DOHH2 (cell line): ENCODE measurements around the gene IL10RA.

Source experiments
- EZH2phosphoT487 ChIP-seq: fragments of 200-600 bp; sonication (generic); IDR thresholded peaks from 2 replicates; pipeline ENCODE4 v1.6.1; 2017; ENCODE audit warnings: borderline replicate concordance, mild to moderate bottlenecking, antibody characterized with exemption, low read length, moderate library complexity, mixed read lengths
- TF ChIP-seq, protein P1 (sequence below): fragments of 200-600 bp; sonication (generic); IDR thresholded peaks from one replicate; pipeline ENCODE4 v1.5.1; 2014; ENCODE audit warnings: antibody characterized with exemption, mild to moderate bottlenecking, low read depth, low read length; ENCODE audit not compliant: poor library complexity, severe bottlenecking

DNA sequence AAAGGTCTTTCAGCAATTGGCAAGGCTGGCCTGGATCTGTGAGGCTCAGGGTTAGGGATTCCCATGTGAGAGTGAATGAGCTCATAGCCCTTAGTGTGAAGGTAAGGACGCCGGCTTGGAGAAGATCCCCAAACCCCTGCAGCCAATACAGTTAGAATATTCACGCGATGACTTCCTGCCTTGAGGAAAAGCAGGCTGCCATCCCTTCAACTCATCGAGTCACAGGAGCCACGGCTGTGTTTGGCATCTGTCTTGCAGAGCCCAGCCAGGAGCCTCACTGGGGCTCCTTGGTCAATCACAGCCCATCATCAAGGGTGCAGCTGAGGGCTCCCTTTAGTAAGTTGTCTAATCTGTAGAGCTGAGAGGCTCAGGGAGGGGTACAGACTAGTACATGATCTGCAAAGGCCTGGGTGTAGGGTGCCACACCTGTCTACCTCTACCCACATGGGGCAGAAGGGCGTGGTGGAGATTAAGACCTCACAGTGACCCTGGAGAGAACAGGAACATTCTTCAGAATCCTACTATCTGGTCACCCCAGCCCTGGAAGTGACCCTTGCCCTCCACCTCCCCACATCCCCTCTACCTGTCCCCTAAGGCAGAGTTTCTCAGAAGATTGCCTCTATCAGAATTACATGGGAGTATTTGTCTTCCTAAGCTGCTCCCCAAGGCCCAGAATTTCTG, 18.5 kb downstream of the IL10RA start:
- TF ChIP-seq, protein P1, sequence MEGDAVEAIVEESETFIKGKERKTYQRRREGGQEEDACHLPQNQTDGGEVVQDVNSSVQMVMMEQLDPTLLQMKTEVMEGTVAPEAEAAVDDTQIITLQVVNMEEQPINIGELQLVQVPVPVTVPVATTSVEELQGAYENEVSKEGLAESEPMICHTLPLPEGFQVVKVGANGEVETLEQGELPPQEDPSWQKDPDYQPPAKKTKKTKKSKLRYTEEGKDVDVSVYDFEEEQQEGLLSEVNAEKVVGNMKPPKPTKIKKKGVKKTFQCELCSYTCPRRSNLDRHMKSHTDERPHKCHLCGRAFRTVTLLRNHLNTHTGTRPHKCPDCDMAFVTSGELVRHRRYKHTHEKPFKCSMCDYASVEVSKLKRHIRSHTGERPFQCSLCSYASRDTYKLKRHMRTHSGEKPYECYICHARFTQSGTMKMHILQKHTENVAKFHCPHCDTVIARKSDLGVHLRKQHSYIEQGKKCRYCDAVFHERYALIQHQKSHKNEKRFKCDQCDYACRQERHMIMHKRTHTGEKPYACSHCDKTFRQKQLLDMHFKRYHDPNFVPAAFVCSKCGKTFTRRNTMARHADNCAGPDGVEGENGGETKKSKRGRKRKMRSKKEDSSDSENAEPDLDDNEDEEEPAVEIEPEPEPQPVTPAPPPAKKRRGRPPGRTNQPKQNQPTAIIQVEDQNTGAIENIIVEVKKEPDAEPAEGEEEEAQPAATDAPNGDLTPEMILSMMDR, result no peak
- TF ChIP-seq EZH2phosphoT487, result no peak
